Prostate gland (tissue), 2 donors: ENCODE measurements around the gene CREB1.

Experiments
- POLR2A ChIP-seq: fragments of 450-650 bp; IDR thresholded peaks from one replicate; pipeline ENCODE4 v1.6.1; 2016; ENCODE audit warnings: antibody characterized with exemption, mild to moderate bottlenecking
- TF ChIP-seq, protein P1 (sequence below), 4 experiments: fragments of 200-600 bp in 2 of 4; fragments of 450-650 bp in 2 of 4; sonication (generic) in 2 of 4; IDR thresholded peaks; 1 replicate in 3 of 4; 2 replicates in 1 of 4; pipeline ENCODE4 v1.5.1; 2016 to 2019; ENCODE audit warnings: antibody characterized with exemption in 4 of 4, mild to moderate bottlenecking in 2 of 4, moderate library complexity in 2 of 4

DNA sequence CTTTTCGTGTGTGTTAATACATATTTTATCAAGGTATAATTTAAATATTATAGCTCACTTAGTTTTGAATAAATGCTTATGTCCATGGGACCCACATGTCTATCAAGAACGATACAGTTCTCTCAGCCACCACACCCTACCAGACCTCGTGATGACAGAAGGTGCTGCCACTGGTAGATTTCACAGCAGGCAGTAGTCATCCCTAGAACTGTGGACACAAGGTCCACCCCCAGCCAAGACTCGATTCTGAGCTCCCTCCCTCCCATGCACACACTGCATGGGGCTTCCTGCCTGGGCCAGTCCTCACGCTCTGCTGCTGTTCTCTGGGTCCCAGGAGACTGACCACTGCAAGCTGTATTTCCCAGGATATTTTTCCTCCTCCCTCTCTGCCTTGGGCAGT lies 26.5 kb upstream of the CREB1 start:
- TF ChIP-seq, protein P1, sequence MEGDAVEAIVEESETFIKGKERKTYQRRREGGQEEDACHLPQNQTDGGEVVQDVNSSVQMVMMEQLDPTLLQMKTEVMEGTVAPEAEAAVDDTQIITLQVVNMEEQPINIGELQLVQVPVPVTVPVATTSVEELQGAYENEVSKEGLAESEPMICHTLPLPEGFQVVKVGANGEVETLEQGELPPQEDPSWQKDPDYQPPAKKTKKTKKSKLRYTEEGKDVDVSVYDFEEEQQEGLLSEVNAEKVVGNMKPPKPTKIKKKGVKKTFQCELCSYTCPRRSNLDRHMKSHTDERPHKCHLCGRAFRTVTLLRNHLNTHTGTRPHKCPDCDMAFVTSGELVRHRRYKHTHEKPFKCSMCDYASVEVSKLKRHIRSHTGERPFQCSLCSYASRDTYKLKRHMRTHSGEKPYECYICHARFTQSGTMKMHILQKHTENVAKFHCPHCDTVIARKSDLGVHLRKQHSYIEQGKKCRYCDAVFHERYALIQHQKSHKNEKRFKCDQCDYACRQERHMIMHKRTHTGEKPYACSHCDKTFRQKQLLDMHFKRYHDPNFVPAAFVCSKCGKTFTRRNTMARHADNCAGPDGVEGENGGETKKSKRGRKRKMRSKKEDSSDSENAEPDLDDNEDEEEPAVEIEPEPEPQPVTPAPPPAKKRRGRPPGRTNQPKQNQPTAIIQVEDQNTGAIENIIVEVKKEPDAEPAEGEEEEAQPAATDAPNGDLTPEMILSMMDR (IDR thresholded peaks at IDR 0.05) = no peak
- TF ChIP-seq POLR2A = no peak
